ENCODE results near the gene DHRS2.

Gene DHRS2

GRCh38 chr14:23613242-23614070 lies 22.7 kb upstream of the DHRS2 start:
- no peak for DNase-seq

DNA sequence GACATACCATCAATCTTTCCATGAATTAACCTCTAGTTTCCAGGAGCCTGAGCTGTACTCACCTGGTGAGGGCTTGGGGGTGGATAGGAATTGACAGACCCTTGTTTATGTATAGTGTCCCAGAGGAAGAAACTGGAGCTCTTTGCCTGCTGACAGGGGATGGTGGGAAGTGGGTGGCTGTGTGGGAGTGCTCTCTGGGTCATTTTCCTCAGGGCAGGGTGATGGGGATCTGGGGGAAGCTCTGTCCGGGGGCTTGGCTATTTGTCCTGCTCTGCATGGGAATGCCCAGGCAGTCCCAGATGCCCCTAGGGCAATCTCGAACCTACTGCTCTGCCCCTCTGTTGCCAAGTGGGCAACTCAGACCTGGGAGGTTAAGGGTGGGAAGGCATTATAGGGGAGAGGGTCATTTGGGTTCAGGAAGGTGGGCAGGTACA lies 21.8 kb upstream of the DHRS2 start:
- no peak for DNase-seq

- no peak for DNase-seq
Measured at GRCh38 chr14:23615856-23616255, 20.3 kb upstream of the DHRS2 start.

DNA sequence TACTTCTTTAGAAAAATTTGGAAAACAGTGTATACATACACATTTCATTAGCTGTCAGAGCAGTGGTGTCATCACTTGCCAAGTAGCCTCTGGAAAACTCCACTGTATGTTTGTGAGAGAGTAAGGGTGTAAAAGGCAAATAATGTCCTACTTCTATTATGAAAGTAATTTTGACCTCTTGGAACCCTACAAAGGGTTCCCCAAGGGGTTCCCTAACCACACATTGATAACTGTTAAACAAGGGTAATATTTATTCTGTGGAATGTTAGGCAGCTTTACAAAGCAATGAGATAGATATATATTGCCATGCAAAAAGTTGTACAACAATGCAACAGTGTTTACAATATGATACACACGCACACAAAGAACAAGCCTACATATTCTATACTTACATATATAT lies 18.6 kb upstream of the DHRS2 start:
- DNase-seq = no peak

DNA sequence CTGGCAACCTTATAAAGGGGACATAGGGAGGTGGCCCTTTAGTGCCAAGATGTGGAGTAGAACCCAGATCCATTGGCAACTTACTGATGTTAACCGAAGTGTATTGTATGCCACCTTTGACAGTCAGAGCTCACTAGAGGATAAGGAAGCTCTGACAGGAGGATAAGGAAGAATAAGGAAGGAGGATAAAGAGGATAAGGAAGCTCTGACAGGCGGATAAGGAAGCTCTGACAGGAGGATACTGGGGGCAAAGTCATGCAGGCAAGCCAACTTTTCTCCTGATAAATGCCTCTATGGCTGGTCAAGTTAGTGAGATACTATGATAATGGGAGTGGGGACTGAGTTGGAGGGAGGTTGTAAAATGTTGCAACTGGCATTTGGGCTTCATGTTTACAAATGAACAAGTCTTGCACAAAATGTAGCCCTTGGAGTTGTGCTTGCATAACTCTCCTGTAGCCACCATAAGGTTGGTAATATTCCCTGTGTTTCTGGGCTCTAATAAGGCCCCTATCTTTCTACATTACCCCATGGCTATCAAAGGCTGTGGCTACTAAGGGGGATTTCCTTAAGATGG lies 17.7 kb upstream of the DHRS2 start:
- no peak for DNase-seq

- DNase-seq = no peak
Measured at GRCh38 chr14:23620177-23620702, 15.9 kb upstream of the DHRS2 start.

GRCh38 chr14:23621204-23621931 lies 14.8 kb upstream of the DHRS2 start:
- DNase-seq = no peak

DNA sequence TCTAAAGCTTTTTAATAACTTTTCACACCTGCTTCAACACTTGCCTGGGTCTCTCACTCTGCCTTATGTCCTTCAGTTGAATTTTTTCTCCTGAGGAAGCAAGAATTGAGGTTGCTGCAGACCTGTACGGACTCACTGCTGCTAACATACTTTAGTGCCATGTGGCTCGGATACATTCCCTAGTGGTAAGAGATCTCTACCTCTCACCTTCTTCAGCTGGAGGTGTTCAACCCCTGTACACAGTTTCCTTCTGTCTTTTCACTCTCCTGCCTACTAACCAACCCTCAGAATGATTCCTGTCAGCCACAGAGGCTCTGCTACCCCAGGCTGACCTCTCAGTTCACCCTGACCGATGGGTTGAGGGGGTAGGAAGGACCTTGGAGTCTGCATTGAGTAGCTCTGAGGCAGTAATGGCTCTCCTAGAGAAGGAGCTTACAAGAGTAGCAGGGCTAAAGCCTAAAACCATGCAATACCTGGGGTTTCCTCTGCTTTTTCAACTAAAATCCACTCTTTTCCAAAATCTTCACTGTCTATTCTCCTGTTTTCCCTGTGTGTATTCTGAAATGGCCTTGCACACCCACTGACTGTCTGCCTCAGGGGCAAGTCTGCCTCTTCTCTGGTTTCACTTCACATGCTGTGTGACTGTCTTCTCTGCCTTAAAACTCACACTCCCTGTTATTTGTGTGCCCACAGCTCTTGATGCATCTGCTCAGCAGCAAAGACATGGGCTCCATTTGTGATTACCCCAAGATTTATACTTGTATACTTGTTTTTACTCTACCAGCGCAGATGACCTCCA lies 14.0 kb upstream of the DHRS2 start:
- DNase-seq = no peak

GRCh38 chr14:23622990-23623389 lies 13.2 kb upstream of the DHRS2 start:
- no peak for DNase-seq

DNA sequence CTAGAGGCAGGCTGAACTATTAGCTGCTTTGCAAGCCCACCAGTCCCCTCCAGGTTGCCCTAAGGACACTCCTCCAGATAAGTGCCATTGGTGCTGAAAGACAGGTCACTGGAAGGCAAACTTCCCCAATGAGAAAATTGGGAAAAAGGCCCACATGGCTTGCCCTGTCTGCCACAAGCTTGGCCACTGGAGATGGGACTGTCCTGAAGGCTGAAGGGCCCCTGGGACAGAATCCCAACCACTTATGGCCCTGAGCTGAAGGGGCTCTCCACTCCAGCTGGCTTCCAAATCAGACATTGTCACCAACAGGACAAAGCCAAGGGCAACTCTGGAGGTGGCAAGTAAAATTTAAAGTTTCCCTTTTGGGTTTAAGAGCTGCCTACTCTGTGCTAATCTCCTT lies 12.2 kb upstream of the DHRS2 start:
- DNase-seq = no peak

- DNase-seq = no peak
Measured at GRCh38 chr14:23624830-23625404, 11.2 kb upstream of the DHRS2 start.

- no peak for DNase-seq
Measured at GRCh38 chr14:23626946-23627345, 9.2 kb upstream of the DHRS2 start.

- DNase-seq = no peak
Measured at GRCh38 chr14:23627961-23628360, 8.2 kb upstream of the DHRS2 start.

GRCh38 chr14:23629204-23629603 lies 7.0 kb upstream of the DHRS2 start:
- no peak for DNase-seq

GRCh38 chr14:23629832-23630396 lies 6.2 kb upstream of the DHRS2 start:
- no peak for DNase-seq

GRCh38 chr14:23630687-23631086 lies 5.5 kb upstream of the DHRS2 start:
- no peak for DNase-seq

GRCh38 chr14:23631234-23631633 lies 4.9 kb upstream of the DHRS2 start:
- no peak for DNase-seq

- DNase-seq = peak; percentile 74
Measured at GRCh38 chr14:23631702-23632460, 4.3 kb upstream of the DHRS2 start.

- no peak for DNase-seq
Measured at GRCh38 chr14:23632461-23633159, 3.6 kb upstream of the DHRS2 start.

DNA sequence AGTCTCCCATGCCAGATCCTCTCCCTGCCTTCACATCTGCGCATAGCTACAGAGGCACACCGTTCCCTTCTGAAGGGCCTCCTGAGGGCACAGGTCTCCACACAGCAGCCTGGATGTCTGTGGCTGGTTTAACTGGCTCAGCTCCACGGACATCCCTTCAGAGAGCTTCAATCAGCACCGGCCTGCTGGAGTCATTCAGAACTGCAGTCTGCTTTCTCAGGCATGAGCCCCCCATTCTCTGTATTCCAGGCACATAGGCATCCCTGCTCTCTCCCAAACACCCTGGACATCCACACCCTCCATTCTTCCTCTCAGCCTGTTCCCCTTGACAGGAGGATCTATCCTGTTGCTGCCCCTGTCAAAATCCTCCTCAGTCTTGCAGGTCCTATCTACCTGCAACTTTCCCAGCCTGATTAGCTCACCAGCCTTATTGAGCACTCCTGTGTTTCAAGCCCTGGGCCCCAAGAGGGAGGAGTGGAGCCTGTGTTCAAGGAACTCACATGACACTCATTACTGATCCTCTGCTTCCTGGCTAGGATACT lies 2.9 kb upstream of the DHRS2 start:
- DNase-seq = no peak

Data from fibroblast of upper back skin (primary cell).